ENCODE results near the gene SEMA7A. TPM values are rescaled to one million over a fixed set of nuclear protein-coding genes. Genes with fewer than 3 reads are reported as not detected.
A peak's percentile ranks its signal among the peaks of the same experiment; 100 is the strongest.

SEMA7A gene
- total and polyA plus RNA-seq, 2 of the 4 experiments (the other 2 are of a cell fraction), result 30.5 to 87.3 TPM

DNA sequence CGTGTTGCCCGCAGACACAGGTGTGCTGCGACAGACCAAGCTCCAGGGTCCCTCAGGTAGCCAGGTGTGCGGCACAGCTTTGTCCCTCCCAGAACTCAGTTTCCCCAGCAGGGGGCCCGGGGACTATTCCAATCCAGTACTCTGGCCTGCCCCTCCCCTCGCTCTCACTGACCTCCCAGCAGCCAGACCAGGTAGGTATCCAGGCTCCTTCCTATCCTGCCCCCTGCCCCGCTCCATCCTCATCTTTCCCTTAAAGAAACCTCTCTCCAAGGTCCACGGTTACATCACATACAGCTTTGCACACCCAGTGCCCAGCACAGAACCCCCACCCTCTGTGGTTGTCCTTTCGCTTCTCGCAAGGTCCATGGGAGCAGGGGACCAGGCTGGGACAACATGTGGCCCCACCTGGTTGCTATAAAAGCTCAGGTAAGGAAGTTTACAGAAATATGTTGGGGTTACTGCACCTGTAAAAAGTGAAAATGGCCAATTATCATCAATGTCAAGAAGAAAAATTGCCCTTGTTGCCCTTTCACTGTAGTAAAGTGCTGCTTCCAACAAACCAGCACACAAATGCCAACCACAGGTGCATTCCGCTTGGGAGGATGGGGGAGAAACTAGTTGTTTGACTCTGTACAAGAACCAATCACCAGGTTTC is 59.0 kb downstream of the SEMA7A start:
- Histone ChIP-seq H3K27ac (ENCODE audit: insufficient read depth, low read length) (no peak overlapping the region), H4K20me1 (ENCODE audit: insufficient read depth, low read length) (no peaks in the 10 kb centered on the region; the same call in 1 of the 2 replicates), H3K4me3 (ENCODE audit: insufficient read depth, low read depth, low read length) (0 out of 2 replicates have a peak overlapping the region, but pooled peaks have one; percentile 14), H2BK15ac (ENCODE audit: low read depth, low read length) (no peak overlapping the region), H3K14ac (replicated peaks; ENCODE audit: low read depth, low read length) (no peak overlapping the region), H3K56ac (ENCODE audit: extremely low read depth, insufficient read depth, low read length) (no peak overlapping the region), H3K18ac (ENCODE audit: low read depth, low read length) (no peak overlapping the region), H3K4ac (ENCODE audit: low read depth, low read length) (no peak overlapping the region), H2BK120ac (ENCODE audit: low read depth, low read length) (no peak overlapping the region), H2AFZ (replicated peaks; ENCODE audit: low read length, poor library complexity) (peak overlapping the region; percentile 95), H3K23ac (ENCODE audit: low read depth, low read length) (no peak overlapping the region), H2BK5ac (ENCODE audit: low read depth, low read length, poor library complexity, severe bottlenecking) (no peak overlapping the region), H2AK9ac (replicated peaks; ENCODE audit: low read depth, low read length, poor library complexity) (peak overlapping the region; percentile 43), H2AK5ac (ENCODE audit: low read depth, low read length) (no peak overlapping the region), H4K5ac (ENCODE audit: low read depth, low read length) (no peak overlapping the region), H3K9me1 (ENCODE audit: insufficient read depth, low read length) (no peaks in the 10 kb centered on the region), H3K9me3 (ENCODE audit: control insufficient read depth, insufficient read depth, low read length) (no peaks in the 10 kb centered on the region), H2BK20ac (ENCODE audit: low read depth, low read length) (no peak overlapping the region), H3K4me2 (ENCODE audit: low read depth, low read length) (peak overlapping the region; percentile 100), H3K79me1 (ENCODE audit: low read depth in 1 of 2, low read length in 2 of 2) (no peaks in the 10 kb centered on the region), H3K36me3 (ENCODE audit: control insufficient read depth, insufficient read depth, low read length) (no peaks in the 10 kb centered on the region), H4K8ac (ENCODE audit: low read depth in 2 of 2, low read length in 2 of 2) (no peak overlapping the region), H3K27me3 (ENCODE audit: control insufficient read depth, insufficient read depth, low read length) (peaks cover 25% of the 10 kb centered on the region), H3K4me1 (ENCODE audit: control insufficient read depth, insufficient read depth, low read length) (peaks cover 4% of the 10 kb centered on the region; the same call in 1 of the 2 replicates), H4K91ac (ENCODE audit: insufficient read depth, low read depth, low read length) (no peak overlapping the region), H3K9ac (ENCODE audit: low read depth, low read length) (no peak overlapping the region)
- in situ Hi-C loops (cut with MboI; ENCODE audit: low sequenced_read_pairs) (loop anchor here (5.0 to 10.0 kb wide), 2 partner anchors 248 to 400 kb away; no protein-coding TSS in a partner anchor), dilution Hi-C loops (cut with HindIII; ENCODE audit: low sequenced_read_pairs, unreplicated experiment) (no loop called here), intact Hi-C loops (cut with micrococcal nuclease) (loop anchor here (1.0 to 10.0 kb wide), 4 partner anchors 64 to 580 kb away; partner anchors contain the start of gene RPP25)
- ATAC-seq (ENCODE audit: low read depth), result no peak
- ChIA-PET CTCF (interaction anchor here (0.8 to 1.3 kb wide), 2 partner anchors 64 to 67 kb away, joined by 3 read pairs; no protein-coding TSS in a partner anchor), POLR2A (ENCODE audit: unreplicated experiment) (no interaction called here)
- BruUV-seq (replicated peaks), result no TSS peak
- 40% methylated on average over 1 of the region's 11 CpGs; no CpG with 5 or more reads in 1 of the 2 experiments for WGBS, 2 experiments (ENCODE audit: extremely low coverage in 2 of 2, insufficient read length in 1 of 2)
- no peak for DNase-seq
- TF ChIP-seq MAFK (IDR thresholded peaks at IDR 0.05; ENCODE audit: low read depth, low read length) (no peak), MAZ (IDR thresholded peaks at IDR 0.05; ENCODE audit: borderline replicate concordance, low read depth, low read length) (no peak), NFE2L2 (IDR thresholded peaks at IDR 0.05; ENCODE audit: low read depth, low read length) (no peak), RCOR1 (IDR thresholded peaks at IDR 0.05; ENCODE audit: insufficient replicate concordance, low read length) (no peak), CEBPB (IDR thresholded peaks at IDR 0.05; ENCODE audit: low read depth, low read length) (no peak)
- TF ChIP-seq, protein P1, sequence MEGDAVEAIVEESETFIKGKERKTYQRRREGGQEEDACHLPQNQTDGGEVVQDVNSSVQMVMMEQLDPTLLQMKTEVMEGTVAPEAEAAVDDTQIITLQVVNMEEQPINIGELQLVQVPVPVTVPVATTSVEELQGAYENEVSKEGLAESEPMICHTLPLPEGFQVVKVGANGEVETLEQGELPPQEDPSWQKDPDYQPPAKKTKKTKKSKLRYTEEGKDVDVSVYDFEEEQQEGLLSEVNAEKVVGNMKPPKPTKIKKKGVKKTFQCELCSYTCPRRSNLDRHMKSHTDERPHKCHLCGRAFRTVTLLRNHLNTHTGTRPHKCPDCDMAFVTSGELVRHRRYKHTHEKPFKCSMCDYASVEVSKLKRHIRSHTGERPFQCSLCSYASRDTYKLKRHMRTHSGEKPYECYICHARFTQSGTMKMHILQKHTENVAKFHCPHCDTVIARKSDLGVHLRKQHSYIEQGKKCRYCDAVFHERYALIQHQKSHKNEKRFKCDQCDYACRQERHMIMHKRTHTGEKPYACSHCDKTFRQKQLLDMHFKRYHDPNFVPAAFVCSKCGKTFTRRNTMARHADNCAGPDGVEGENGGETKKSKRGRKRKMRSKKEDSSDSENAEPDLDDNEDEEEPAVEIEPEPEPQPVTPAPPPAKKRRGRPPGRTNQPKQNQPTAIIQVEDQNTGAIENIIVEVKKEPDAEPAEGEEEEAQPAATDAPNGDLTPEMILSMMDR (conservative IDR thresholded peaks at IDR 0.05; ENCODE audit: low read depth, low read length), result no peak
